Activated T-helper 1 cell treated with Interleukin-2 at 50 U/mL for 16 hours (primary cell): Measurements from ENCODE around the gene OR14A2.
"Not testable (repeated sequence)": the region's sequence is repeated elsewhere in the genome, so short reads cannot be mapped to it uniquely, and the experiment has no call there.

ENCODE experiments used
- DNase-seq: peaks from one replicate; pipeline ENCODE4 v3.0.0-alpha.2; 2020; ENCODE audit warnings: low read depth

The OR14A2 gene

GRCh38 chr1:247748041-247748440, at the start of gene OR14A2:
Gene OR14A2, minus strand, starts transcription at chr1:247748141.
- DNase-seq = no peak

DNA sequence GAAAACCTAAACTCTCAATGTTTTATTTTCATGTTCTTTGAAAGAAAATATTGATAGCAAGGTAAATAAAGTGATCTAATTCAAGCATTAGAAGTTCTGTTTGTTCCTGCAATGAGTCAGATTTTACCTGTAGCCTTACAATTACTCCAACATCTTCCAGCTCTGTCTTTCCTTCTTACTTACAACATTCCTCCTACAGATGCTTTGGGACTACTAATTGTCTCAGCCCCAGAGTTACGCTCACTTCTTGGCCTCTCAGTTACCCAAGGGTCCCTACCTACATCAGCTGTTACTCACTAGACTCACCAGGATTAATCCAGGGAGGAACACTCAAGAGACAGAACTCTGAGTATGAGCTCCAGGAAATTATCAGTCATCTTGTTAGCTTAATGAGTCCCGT, 49.6 kb upstream of the OR14A2 start:
- DNase-seq = no peak

DNA sequence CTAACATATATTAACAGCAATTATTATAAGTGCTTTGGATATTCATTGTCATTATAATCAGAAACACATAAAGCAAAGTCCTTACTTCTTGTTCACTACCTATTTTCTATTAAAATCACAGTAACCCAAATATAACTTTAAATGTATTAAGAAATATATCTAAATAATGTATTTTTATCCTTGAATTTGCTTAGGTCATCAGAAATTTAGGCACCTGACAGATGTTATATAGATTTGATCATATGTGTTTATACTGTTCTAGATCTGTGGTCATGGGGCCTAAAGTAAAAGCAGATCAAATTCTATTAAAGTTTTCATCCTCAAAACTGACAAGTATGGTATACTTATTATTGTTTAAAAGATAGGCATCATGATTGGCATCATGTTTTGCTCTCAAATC, 21.7 kb upstream of the OR14A2 start:
- DNase-seq = no peak

DNA sequence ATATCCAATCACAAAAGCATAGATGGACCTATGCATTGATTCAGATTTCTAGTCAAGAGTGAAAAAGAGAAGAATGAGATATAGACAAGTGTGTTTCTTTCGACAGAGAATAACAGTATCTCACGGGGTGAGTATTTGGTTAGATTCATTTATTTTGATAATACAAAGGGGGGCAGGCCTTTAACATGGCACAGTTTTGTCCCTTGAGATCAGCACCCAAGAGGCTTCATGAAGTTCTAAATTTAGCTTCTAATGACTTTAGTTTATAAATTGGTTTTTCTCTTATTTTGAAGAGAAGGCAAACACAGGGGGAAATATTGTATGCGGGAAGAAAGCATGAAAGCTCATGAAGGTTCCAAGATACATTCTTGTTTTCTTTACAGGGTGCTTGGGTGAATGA, 12.5 kb upstream of the OR14A2 start, which contains the start of gene OR1C1:
Gene OR1C1 (minus strand): TSS at position 101 of the 400 bp plus-strand sequence. CDS start 2,150 bp downstream, outside the sequence.
- DNase-seq = no peak

GRCh38 chr1:247754311-247754710, 6.4 kb upstream of the OR14A2 start:
- DNase-seq = not testable (repeated sequence)

- DNase-seq = no peak
Observed at GRCh38 chr1:247749870-247750269, 1.9 kb upstream of the OR14A2 start.

- DNase-seq = no peak
Observed at GRCh38 chr1:247747616-247748015, 325 bp downstream of the OR14A2 start.

DNA sequence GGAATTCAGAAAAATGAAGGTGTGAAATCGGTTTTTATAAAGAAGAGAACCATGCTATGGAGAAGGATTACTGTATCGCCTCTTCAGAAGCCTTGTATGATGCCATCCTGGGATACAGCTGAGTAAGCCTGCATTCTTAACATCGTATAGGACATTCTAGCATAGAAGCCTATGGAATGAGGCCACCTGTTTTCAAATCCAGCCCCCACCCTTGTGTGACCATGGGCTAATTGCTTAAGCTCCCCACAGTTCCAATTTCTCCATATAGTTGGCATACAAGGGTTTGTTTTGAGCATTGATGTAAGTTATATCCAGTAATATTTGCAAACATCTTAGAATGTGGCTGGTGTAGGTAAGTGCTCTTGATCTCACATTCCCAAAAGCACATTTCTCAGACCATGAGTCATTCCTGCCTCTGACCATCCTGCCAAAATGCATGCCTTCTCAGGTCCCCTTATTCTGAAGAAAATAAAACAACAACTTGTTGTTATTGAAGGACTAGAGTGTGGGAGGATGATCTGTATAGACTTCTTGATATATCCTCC, 1.5 kb downstream of the OR14A2 start:
- DNase-seq = no peak

- DNase-seq = not testable (repeated sequence)
Observed at GRCh38 chr1:247742215-247742760, 5.7 kb downstream of the OR14A2 start.

DNA sequence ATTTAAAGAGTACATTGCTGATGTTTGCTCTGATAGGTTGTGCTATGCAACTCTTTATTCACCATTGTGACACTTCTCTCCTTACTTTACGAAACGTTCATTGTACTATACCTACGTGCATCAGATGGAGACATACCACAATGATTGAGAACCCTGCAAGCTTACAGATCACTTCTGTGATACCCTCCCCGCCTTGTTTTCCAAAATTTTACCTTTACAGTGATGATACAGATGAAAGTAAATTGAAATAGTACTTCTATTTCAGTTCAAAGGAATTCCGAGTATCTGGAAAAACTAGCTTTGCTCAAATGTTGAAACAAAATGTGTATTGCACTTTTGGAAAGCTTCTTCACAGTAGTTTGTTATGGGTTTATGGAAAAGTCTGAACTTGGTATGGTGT, 6.2 kb downstream of the OR14A2 start:
- no peak for DNase-seq

DNA sequence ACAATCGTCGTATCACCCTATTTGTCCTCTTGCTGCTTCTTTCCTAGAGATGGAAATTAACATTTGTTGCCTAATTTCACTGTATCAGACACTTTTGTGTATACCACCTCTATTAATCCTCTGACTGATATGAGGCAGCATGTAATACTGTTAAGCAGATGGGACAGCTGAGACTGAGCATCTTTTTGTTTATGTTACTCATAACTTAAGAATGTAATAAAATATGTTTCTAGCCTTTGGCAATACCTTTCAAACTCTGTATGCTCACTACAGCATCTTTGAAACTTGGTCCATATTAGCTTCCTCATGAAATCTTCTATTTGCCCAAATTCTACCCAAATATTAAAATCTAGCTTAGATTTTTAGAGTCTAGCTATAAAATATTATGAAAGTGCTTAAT, 7.2 kb downstream of the OR14A2 start:
- DNase-seq = no peak

GRCh38 chr1:247738315-247738714, 9.6 kb downstream of the OR14A2 start, which contains the start of gene OR14K1:
Gene OR14K1, plus strand, starts transcription at chr1:247738615. Its CDS starts 0 bp downstream, at chr1:247738615.
- no peak for DNase-seq

DNA sequence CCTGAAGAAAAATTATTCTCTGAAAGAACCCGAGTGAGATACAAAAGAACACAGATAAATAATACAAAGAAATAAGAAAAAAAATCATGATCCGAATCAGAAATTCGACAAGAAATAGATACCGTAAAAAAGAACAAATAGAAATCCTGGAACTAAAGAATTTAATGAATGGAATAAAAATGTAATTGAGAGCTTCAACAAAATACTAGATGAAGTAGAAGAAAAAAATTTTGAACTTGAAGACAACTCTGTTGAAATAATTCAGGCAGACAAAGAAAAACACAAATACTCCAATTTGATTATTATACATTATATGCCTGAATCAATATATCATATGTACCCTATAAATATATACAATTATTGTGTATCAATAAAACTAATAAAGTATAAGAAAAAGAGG, 26.7 kb downstream of the OR14A2 start:
- no peak for DNase-seq

DNA sequence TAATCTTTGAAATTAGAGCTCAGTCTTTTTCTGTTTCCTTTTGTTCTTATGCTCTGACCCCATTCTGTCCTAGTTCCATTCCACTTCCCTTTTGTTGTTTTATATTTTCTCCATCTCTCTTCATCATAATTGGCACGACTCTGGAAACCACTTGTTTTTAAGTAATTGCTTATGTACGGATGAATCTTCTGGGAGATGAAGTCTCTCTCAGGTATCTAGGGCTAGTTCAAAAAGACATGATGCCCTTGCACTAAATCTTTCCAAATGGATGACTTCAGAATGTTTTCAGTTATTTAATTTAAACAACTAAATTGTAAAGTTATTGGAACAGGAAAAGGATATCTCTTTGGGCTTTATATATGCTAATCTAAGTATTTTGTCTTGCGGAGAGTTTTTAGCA, 31.4 kb downstream of the OR14A2 start, which contains the start of gene OR6F1:
Gene OR6F1 (minus strand): TSS at position 101 of the 400 bp plus-strand sequence. CDS start 3,891 bp downstream, outside the sequence.
- no peak for DNase-seq

DNA sequence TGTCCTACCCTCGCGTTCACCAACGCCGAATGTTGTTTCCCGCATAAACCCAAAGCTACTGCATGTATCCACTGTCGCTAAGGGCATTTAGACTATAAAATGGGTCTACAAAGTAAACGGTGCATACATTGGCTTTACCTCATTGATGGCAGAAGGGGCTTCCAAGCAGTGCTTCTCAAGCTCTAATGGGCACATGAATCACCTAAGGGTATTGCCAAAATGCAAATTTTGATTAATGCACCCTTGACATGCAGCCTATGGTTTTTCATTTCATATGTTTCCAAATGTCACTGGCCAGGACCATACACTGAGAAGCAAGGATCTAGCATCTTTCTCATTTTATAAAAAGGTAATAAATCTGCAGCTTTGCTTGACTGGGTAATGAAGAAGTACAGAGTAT, 34.2 kb downstream of the OR14A2 start:
- DNase-seq = no peak

- not testable (repeated sequence) for DNase-seq
Observed at GRCh38 chr1:247710681-247711080, 37.3 kb downstream of the OR14A2 start.

DNA sequence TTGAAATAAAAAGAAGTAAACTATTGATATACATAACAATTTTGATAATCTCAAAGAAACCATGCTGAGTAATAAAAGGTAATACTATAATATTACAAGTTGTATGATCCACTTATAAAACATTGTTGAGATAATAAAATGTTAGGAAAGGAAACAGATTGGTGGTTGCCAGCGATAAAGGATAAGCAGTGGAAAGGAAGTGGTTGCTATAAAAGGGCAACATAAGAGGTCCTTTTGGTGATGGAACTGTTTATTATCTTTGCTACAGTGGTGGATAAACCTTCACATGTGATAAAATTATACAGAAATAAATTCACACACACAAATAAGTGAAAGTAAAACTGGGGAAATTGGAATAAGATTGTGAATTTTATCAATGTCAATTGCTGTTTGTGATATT, 46.6 kb downstream of the OR14A2 start:
- no peak for DNase-seq

- DNase-seq = no peak
Observed at GRCh38 chr1:247681288-247681897, 66.5 kb downstream of the OR14A2 start.

DNA sequence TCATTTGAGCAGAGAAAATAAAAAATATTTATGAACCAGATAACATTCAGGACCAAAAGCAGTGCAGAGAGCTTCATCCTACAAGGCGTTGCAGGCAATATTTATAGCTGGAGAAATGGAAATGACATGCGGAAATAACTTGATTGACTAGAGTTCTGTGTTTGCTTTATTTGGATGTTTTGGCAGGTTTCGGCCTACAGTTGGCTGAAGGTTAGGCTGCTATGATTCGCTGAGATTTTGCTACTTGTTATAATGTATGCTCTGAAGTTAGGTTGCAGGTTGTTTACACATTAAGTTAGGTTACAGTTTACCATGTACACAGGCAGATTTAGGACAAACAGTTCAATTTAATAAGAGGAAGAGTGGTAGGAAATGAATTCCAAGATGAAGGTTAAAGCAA, 67.8 kb downstream of the OR14A2 start:
- no peak for DNase-seq

GRCh38 chr1:247679639-247680038, 68.3 kb downstream of the OR14A2 start, which contains the start of gene OR13G1:
Gene OR13G1, minus strand, starts transcription at chr1:247679739. Its CDS starts 6,698 bp downstream, at chr1:247673041.
- DNase-seq = no peak
